Hepatocyte (in vitro differentiated cells): ENCODE measurements around the gene USP9Y.

Source experiments
- EZH2phosphoT487 ChIP-seq: fragments of 200-600 bp; sonication (generic); IDR thresholded peaks from one replicate; pipeline ENCODE4 v1.6.1; 2018; ENCODE audit warnings: antibody characterized with exemption, mild to moderate bottlenecking, low read depth, moderate library complexity; ENCODE audit not compliant: unreplicated experiment, severe bottlenecking
- TF ChIP-seq, protein P1 (sequence below): fragments of 200-600 bp; sonication (generic); IDR thresholded peaks from 2 replicates; pipeline ENCODE4 v1.5.1; 2016; ENCODE audit warnings: antibody characterized with exemption, mild to moderate bottlenecking; ENCODE audit not compliant: poor library complexity

DNA sequence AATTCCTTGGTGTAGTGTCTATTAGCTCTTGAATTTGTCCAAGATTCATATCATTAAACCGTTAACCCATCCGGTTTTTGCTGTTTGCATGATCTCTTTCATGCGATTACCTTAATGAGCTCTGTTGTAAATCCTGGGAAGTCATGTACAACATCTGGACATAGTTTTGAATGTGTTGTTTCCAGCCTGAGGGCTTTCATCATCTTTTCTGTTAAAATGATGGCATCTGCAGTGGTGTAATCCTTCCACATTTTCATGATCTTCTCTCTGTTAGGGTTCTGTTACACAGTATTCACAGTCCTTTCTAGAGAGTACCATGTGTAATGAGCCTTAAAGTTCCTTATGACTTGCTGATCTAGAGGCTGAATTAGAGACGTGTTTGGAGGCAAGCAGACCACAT, 64.9 kb downstream of the USP9Y start:
- TF ChIP-seq, protein P1, sequence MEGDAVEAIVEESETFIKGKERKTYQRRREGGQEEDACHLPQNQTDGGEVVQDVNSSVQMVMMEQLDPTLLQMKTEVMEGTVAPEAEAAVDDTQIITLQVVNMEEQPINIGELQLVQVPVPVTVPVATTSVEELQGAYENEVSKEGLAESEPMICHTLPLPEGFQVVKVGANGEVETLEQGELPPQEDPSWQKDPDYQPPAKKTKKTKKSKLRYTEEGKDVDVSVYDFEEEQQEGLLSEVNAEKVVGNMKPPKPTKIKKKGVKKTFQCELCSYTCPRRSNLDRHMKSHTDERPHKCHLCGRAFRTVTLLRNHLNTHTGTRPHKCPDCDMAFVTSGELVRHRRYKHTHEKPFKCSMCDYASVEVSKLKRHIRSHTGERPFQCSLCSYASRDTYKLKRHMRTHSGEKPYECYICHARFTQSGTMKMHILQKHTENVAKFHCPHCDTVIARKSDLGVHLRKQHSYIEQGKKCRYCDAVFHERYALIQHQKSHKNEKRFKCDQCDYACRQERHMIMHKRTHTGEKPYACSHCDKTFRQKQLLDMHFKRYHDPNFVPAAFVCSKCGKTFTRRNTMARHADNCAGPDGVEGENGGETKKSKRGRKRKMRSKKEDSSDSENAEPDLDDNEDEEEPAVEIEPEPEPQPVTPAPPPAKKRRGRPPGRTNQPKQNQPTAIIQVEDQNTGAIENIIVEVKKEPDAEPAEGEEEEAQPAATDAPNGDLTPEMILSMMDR = no peak
- TF ChIP-seq EZH2phosphoT487 = no peak
